Measurements from ENCODE around the gene KSR2.
"Not testable (repeated sequence)": the region's sequence is repeated elsewhere in the genome, so short reads cannot be mapped to it uniquely, and the experiment has no call there.

The KSR2 gene

GRCh38 chr12:117967512-117967911 is 1.3 kb downstream of the KSR2 start:
- DNase-seq (ENCODE audit: low read depth in 2 of 2): no peak

- no peak for DNase-seq (ENCODE audit: low read depth in 2 of 2)
Observed at GRCh38 chr12:117967043-117967442, 1.7 kb downstream of the KSR2 start.

GRCh38 chr12:117966511-117966910 is 2.3 kb downstream of the KSR2 start:
- no peak for DNase-seq (ENCODE audit: low read depth in 2 of 2)

- no peak for DNase-seq (ENCODE audit: low read depth in 2 of 2)
Observed at GRCh38 chr12:117963836-117964235, 5.0 kb downstream of the KSR2 start.

GRCh38 chr12:117936722-117937484 is 31.9 kb downstream of the KSR2 start:
- DNase-seq (ENCODE audit: low read depth in 2 of 2): no peak

- no peak for DNase-seq (ENCODE audit: low read depth in 2 of 2)
Observed at GRCh38 chr12:117933545-117933944, 35.2 kb downstream of the KSR2 start.

- no peak for DNase-seq (ENCODE audit: low read depth in 2 of 2)
Observed at GRCh38 chr12:117926391-117926899, 42.3 kb downstream of the KSR2 start.

- no peak for DNase-seq (ENCODE audit: low read depth in 2 of 2)
Observed at GRCh38 chr12:117921929-117922777, 46.6 kb downstream of the KSR2 start.

- DNase-seq (ENCODE audit: low read depth in 2 of 2): no peak
Observed at GRCh38 chr12:117919479-117919878, 49.3 kb downstream of the KSR2 start.

- no peak for DNase-seq (ENCODE audit: low read depth in 2 of 2)
Observed at GRCh38 chr12:117914686-117915085, 54.1 kb downstream of the KSR2 start.

- no peak for DNase-seq (ENCODE audit: low read depth in 2 of 2)
Observed at GRCh38 chr12:117912756-117913155, 56.0 kb downstream of the KSR2 start.

- no peak for DNase-seq (ENCODE audit: low read depth in 2 of 2)
Observed at GRCh38 chr12:117908411-117908810, 60.4 kb downstream of the KSR2 start.

GRCh38 chr12:117907108-117907689 is 61.6 kb downstream of the KSR2 start:
- no peak for DNase-seq (ENCODE audit: low read depth in 2 of 2)

- no peak for DNase-seq (ENCODE audit: low read depth in 2 of 2)
Observed at GRCh38 chr12:117904051-117904450, 64.7 kb downstream of the KSR2 start.

GRCh38 chr12:117903110-117903840 is 65.5 kb downstream of the KSR2 start:
- no peak for DNase-seq (ENCODE audit: low read depth in 2 of 2)

- no peak for DNase-seq (ENCODE audit: low read depth in 2 of 2)
Observed at GRCh38 chr12:117901631-117902030, 67.2 kb downstream of the KSR2 start.

- no peak for DNase-seq (ENCODE audit: low read depth in 2 of 2)
Observed at GRCh38 chr12:117900561-117900960, 68.2 kb downstream of the KSR2 start.

- no peak for DNase-seq (ENCODE audit: low read depth in 2 of 2)
Observed at GRCh38 chr12:117897372-117898161, 71.2 kb downstream of the KSR2 start.

GRCh38 chr12:117896009-117896408 is 72.8 kb downstream of the KSR2 start:
- DNase-seq (ENCODE audit: low read depth in 2 of 2): no peak

- no peak for DNase-seq (ENCODE audit: low read depth in 2 of 2)
Observed at GRCh38 chr12:117892441-117892840, 76.3 kb downstream of the KSR2 start.

GRCh38 chr12:117891265-117891664 is 77.5 kb downstream of the KSR2 start:
- not testable (repeated sequence) for DNase-seq (ENCODE audit: low read depth in 2 of 2)

Data from stimulated activated CD8-positive, alpha-beta memory T cell treated with anti-CD3 and anti-CD28 coated beads, Interleukin-15, amount 100 ng/mL, for 48 hours (primary cell).